Endodermal cell (in vitro differentiated cells): Measurements from ENCODE around the gene WDSUB1. TPM values are rescaled to one million over a fixed set of nuclear protein-coding genes. Genes with fewer than 3 reads are reported as not detected.

Experiments
- DNase-seq: peaks from one replicate; pipeline ENCODE4 v3.0.0-alpha.2; 2017
- H3K27ac ChIP-seq: 2 replicates; pipeline ENCODE4 v1.5.1; 2013; ENCODE audit warnings: mild to moderate bottlenecking, low read depth, low read length, moderate library complexity
- H3K27me3 ChIP-seq: 2 replicates; pipeline ENCODE4 v1.6.1; 2013; ENCODE audit warnings: mild to moderate bottlenecking, low read length, moderate library complexity; ENCODE audit not compliant: insufficient read depth, control insufficient read depth, poor library complexity, severe bottlenecking
- H3K36me3 ChIP-seq: 2 replicates; pipeline ENCODE4 v1.7.0; 2013; ENCODE audit warnings: mild to moderate bottlenecking, low read length, moderate library complexity; ENCODE audit not compliant: control insufficient read depth, insufficient read depth
- H3K4me1 ChIP-seq: one replicate; pipeline ENCODE4 v1.7.0; 2013; ENCODE audit warnings: low read length; ENCODE audit not compliant: control insufficient read depth, insufficient read depth
- H3K4me3 ChIP-seq: 2 replicates; pipeline ENCODE4 v1.5.1; 2013; ENCODE audit warnings: mild to moderate bottlenecking, low read length, moderate library complexity
- H3K9ac ChIP-seq: 2 replicates; pipeline ENCODE4 v1.6.1; 2013; ENCODE audit warnings: mild to moderate bottlenecking, low read length, moderate library complexity; ENCODE audit not compliant: poor library complexity, severe bottlenecking; ENCODE audit errors: extremely low read depth
- H3K9me3 ChIP-seq: 2 replicates; pipeline ENCODE4 v1.6.1; 2013; ENCODE audit warnings: mild to moderate bottlenecking, low read length, moderate library complexity; ENCODE audit not compliant: control insufficient read depth
- H3K27ac Mint-ChIP-seq: 2 replicates; pipeline ENCODE4 v1.8.0; 2020; ENCODE audit warnings: mixed read lengths
- H3K27me3 Mint-ChIP-seq: 2 replicates; pipeline ENCODE4 v1.8.0; 2021; ENCODE audit warnings: mild to moderate bottlenecking, mixed read lengths; ENCODE audit not compliant: insufficient read depth
- H3K36me3 Mint-ChIP-seq: 2 replicates; pipeline ENCODE4 v1.8.0; 2020; ENCODE audit warnings: low read depth, mixed read lengths
- H3K4me1 Mint-ChIP-seq: 2 replicates; pipeline ENCODE4 v1.8.0; 2020; ENCODE audit warnings: mixed read lengths
- H3K4me3 Mint-ChIP-seq: 2 replicates; pipeline ENCODE4 v1.8.0; 2020; ENCODE audit warnings: mild to moderate bottlenecking, moderate library complexity, mixed read lengths
- H3K9me3 Mint-ChIP-seq: 2 replicates; pipeline ENCODE4 v1.8.0; 2020; ENCODE audit warnings: mild to moderate bottlenecking, mixed read lengths
- CTCF ChIP-seq: fragments of 200-600 bp; sonication (generic); conservative IDR thresholded peaks from 2 replicates; pipeline ENCODE4 v1.5.0; 2021; ENCODE audit warnings: antibody characterized with exemption, mild to moderate bottlenecking
- WGBS, 2 experiments: methylation state at CpG; one replicate each; pipeline versions ENCODE4 v1.1.5 to v1.1.7; 2013; ENCODE audit warnings: missing lambda C conversion rate in 2 of 2, mixed read lengths in 1 of 2; ENCODE audit not compliant: insufficient coverage in 1 of 2, insufficient read length in 1 of 2; 5-methylcytosine and 5-hydroxymethylcytosine counted together
- microRNA-seq: library from miRNA; unstranded; fragments of <30 nt; microRNA quantifications from one replicate; pipeline ENCODE4 v1.2.0, GENCODE V29; 2020; ENCODE audit warnings: borderline microRNAs expressed
- total RNA-seq, 2 donors: library from RNA; stranded (reverse); fragmentation: NEBNext Ultra II Directional in 1 of 2; extraction: Animal tissue kit (Norgen Biotek cat#: 25700) in 1 of 2; gene quantifications; 2 replicates in 1 of 2; 3 replicates in 1 of 2; pipeline ENCODE4 v1.2.1, GENCODE V29; 2021

Gene WDSUB1
- total RNA-seq, 2 donors from 2014 or later: 10.7 to 14.7 TPM

- no peaks in the 10 kb centered on the region for H3K27me3 Mint-ChIP-seq
- H3K36me3 Mint-ChIP-seq: peaks cover 3% of the 10 kb centered on the region
- H3K27me3 ChIP-seq: no peaks in the 10 kb centered on the region
- no peaks in the 10 kb centered on the region for H3K4me1 ChIP-seq
- no peak overlapping the region for H3K4me3 ChIP-seq
- no peak overlapping the region for H3K4me3 Mint-ChIP-seq
- no peak overlapping the region for H3K9ac ChIP-seq
- H3K27ac Mint-ChIP-seq: no peak overlapping the region
- H3K27ac ChIP-seq: no peak overlapping the region
- no peak for TF ChIP-seq CTCF
- peaks cover 12% of the 10 kb centered on the region for H3K4me1 Mint-ChIP-seq
- peaks cover 74% of the 10 kb centered on the region for H3K36me3 ChIP-seq
- no peaks in the 10 kb centered on the region for H3K9me3 Mint-ChIP-seq
- 91 to 96% methylated on average over 6 of the region's 6 CpGs for WGBS, 2 experiments
- no peaks in the 10 kb centered on the region for H3K9me3 ChIP-seq
- no peak for DNase-seq
Measured at GRCh38 chr2:159187106-159187505, 99.4 kb downstream of the WDSUB1 start.

GRCh38 chr2:159186462-159186861 lies 100.0 kb downstream of the WDSUB1 start:
- no peaks in the 10 kb centered on the region for H3K27me3 Mint-ChIP-seq
- H3K9me3 Mint-ChIP-seq: no peaks in the 10 kb centered on the region
- H3K4me1 ChIP-seq: no peaks in the 10 kb centered on the region
- no peak overlapping the region for H3K9ac ChIP-seq
- no peak for TF ChIP-seq CTCF
- peaks cover 6% of the 10 kb centered on the region for H3K36me3 Mint-ChIP-seq
- no peaks in the 10 kb centered on the region for H3K9me3 ChIP-seq
- H3K4me3 Mint-ChIP-seq: no peak overlapping the region
- WGBS, 2 experiments: 95 to 100% methylated on average over 4 of the region's 4 CpGs
- H3K27me3 ChIP-seq: no peaks in the 10 kb centered on the region
- DNase-seq: no peak
- no peak overlapping the region for H3K27ac ChIP-seq
- H3K27ac Mint-ChIP-seq: no peak overlapping the region
- peaks cover 76% of the 10 kb centered on the region for H3K36me3 ChIP-seq
- H3K4me1 Mint-ChIP-seq: peaks cover 12% of the 10 kb centered on the region
- no peak overlapping the region for H3K4me3 ChIP-seq

Small RNA genes within 50 kb of the gene (microRNA-seq; reads per million reads assigned to microRNA genes)
- not detected for gene MIR6888
